Stimulated activated CD8-positive, alpha-beta memory T cell treated with anti-CD3 and anti-CD28 coated beads, Interleukin-7, amount 100 ng/mL, for 24 hours (primary cell): ENCODE data around the gene GPAT2.
"Not testable (repeated sequence)": the region's sequence is repeated elsewhere in the genome, so short reads cannot be mapped to it uniquely, and the experiment has no call there.

Source experiments
- DNase-seq: peaks from one replicate; pipeline ENCODE4 v3.0.0-alpha.2; 2020; ENCODE audit warnings: low read depth

Gene GPAT2

GRCh38 chr2:96023701-96024100 is 11.0 kb downstream of the GPAT2 start:
- not testable (repeated sequence) for DNase-seq

GRCh38 chr2:96022701-96023447 is 11.8 kb downstream of the GPAT2 start:
- peak; percentile 33 for DNase-seq

- DNase-seq, result not testable (repeated sequence)
Observed at GRCh38 chr2:96022126-96022525, 12.6 kb downstream of the GPAT2 start.

GRCh38 chr2:96021142-96021541 is 13.6 kb downstream of the GPAT2 start:
- DNase-seq, result not testable (repeated sequence)

GRCh38 chr2:96019909-96020590 is 14.7 kb downstream of the GPAT2 start:
- DNase-seq, result not testable (repeated sequence)

- not testable (repeated sequence) for DNase-seq
Observed at GRCh38 chr2:96016321-96016720, 18.4 kb downstream of the GPAT2 start.

- DNase-seq, result not testable (repeated sequence)
Observed at GRCh38 chr2:96012792-96013264, 21.9 kb downstream of the GPAT2 start.

GRCh38 chr2:96012086-96012791 is 22.5 kb downstream of the GPAT2 start:
- DNase-seq, result not testable (repeated sequence)

GRCh38 chr2:96011129-96011455 is 23.6 kb downstream of the GPAT2 start:
- DNase-seq, result not testable (repeated sequence)

GRCh38 chr2:96010320-96011128 is 24.2 kb downstream of the GPAT2 start:
- peak; percentile 95 for DNase-seq

GRCh38 chr2:96009833-96010232 is 24.9 kb downstream of the GPAT2 start:
- not testable (repeated sequence) for DNase-seq

GRCh38 chr2:96008051-96008450 is 26.7 kb downstream of the GPAT2 start:
- not testable (repeated sequence) for DNase-seq

- not testable (repeated sequence) for DNase-seq
Observed at GRCh38 chr2:96006248-96006647, 28.5 kb downstream of the GPAT2 start.

- not testable (repeated sequence) for DNase-seq
Observed at GRCh38 chr2:95992520-95993272, 42.0 kb downstream of the GPAT2 start.

GRCh38 chr2:95992102-95992501 is 42.6 kb downstream of the GPAT2 start:
- DNase-seq, result not testable (repeated sequence)

- DNase-seq, result not testable (repeated sequence)
Observed at GRCh38 chr2:95991351-95992094, 43.2 kb downstream of the GPAT2 start, which contains the start of gene ANKRD36C. ANKRD36C (minus strand) TSS chr2:95991824; CDS start chr2:95991708, 116 bp downstream.

GRCh38 chr2:95990884-95991283 is 43.8 kb downstream of the GPAT2 start:
- DNase-seq, result not testable (repeated sequence)
